Measurements from ENCODE around the gene LPIN3.

Gene LPIN3, protein sequence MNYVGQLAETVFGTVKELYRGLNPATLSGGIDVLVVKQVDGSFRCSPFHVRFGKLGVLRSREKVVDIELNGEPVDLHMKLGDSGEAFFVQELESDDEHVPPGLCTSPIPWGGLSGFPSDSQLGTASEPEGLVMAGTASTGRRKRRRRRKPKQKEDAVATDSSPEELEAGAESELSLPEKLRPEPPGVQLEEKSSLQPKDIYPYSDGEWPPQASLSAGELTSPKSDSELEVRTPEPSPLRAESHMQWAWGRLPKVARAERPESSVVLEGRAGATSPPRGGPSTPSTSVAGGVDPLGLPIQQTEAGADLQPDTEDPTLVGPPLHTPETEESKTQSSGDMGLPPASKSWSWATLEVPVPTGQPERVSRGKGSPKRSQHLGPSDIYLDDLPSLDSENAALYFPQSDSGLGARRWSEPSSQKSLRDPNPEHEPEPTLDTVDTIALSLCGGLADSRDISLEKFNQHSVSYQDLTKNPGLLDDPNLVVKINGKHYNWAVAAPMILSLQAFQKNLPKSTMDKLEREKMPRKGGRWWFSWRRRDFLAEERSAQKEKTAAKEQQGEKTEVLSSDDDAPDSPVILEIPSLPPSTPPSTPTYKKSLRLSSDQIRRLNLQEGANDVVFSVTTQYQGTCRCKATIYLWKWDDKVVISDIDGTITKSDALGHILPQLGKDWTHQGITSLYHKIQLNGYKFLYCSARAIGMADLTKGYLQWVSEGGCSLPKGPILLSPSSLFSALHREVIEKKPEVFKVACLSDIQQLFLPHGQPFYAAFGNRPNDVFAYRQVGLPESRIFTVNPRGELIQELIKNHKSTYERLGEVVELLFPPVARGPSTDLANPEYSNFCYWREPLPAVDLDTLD

DNA sequence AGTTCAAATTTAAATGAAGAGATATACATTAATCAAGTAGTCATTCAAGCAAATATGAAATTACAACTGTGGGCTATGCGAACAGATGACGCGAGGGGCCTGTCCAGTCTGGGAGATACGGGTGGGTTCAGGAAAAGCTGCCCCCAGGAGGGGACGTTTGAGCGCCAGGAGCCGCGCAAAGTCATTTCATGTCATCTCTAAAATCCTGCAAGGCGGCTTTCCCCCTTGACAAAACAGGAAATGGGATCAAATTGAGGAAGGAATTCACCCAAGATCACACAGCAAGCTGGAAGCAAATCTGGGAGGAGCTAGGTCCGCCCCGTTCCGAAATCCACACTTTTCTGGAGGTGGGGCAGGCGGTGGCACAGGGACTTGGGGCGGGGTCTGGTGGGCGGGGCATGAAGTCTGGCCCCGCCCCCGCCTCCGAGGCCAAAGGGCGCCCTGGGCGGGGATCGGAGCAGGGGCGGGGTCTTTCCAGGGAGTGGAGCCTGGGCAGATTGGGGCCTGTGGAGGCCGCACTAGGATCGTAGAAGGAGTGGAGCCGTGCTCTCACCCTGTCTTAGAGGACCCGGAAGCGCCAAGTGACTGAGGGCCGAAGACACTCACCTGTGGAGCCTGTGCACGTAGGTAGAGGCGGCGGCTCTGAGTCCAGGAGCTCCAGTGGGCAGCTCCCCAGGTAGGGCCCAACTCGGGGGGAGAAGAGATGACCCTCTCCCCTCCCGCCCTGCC, at the start of gene LPIN3:
LPIN3 (plus strand) TSS at position 495 of the 729 bp plus-strand sequence. CDS start 4,983 bp downstream, outside the sequence.
- no peak for TF ChIP-seq EZH2 (IDR thresholded peaks at IDR 0.05; ENCODE audit: borderline replicate concordance, low read depth, low read length, severe bottlenecking)
- TF ChIP-seq, protein P1, sequence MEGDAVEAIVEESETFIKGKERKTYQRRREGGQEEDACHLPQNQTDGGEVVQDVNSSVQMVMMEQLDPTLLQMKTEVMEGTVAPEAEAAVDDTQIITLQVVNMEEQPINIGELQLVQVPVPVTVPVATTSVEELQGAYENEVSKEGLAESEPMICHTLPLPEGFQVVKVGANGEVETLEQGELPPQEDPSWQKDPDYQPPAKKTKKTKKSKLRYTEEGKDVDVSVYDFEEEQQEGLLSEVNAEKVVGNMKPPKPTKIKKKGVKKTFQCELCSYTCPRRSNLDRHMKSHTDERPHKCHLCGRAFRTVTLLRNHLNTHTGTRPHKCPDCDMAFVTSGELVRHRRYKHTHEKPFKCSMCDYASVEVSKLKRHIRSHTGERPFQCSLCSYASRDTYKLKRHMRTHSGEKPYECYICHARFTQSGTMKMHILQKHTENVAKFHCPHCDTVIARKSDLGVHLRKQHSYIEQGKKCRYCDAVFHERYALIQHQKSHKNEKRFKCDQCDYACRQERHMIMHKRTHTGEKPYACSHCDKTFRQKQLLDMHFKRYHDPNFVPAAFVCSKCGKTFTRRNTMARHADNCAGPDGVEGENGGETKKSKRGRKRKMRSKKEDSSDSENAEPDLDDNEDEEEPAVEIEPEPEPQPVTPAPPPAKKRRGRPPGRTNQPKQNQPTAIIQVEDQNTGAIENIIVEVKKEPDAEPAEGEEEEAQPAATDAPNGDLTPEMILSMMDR (IDR thresholded peaks at IDR 0.05; ENCODE audit: borderline replicate concordance, extremely low read depth, low read length, poor library complexity, severe bottlenecking), result no peak
- no peak within 1 kb of the TSS for H3K9ac ChIP-seq (ENCODE audit: low read depth, low read length)
- no peak within 1 kb of the TSS for H2AFZ ChIP-seq (ENCODE audit: low read depth, low read length)
- peaks cover 3% of the 10 kb centered on the region; the same call in 1 of the 2 replicates for H4K20me1 ChIP-seq (ENCODE audit: insufficient read depth, low read length)
- peak within 1 kb of the TSS; percentile 15; the same call in 1 of the 2 replicates for H3K4me2 ChIP-seq (ENCODE audit: insufficient read depth, low read length)
- ATAC-seq (ENCODE audit: insufficient read depth, low read depth) (peak; percentile 48), DNase-seq (peak; percentile 21)
- peaks cover 9% of the 10 kb centered on the region for H3K4me1 ChIP-seq (ENCODE audit: insufficient read depth, low read length)
- no peaks in the 10 kb centered on the region for H3K36me3 ChIP-seq (ENCODE audit: insufficient read depth, low read length)
- no peaks in the 10 kb centered on the region for H3K9me3 ChIP-seq (ENCODE audit: insufficient read depth, low read length, severe bottlenecking)
- H3K79me2 ChIP-seq (ENCODE audit: insufficient read depth, low read length), result no peaks in the 10 kb centered on the region
- no peaks in the 10 kb centered on the region for H3K27me3 ChIP-seq (ENCODE audit: insufficient read depth, low read length, poor library complexity)
- no peak within 1 kb of the TSS for H3K4me3 ChIP-seq (ENCODE audit: low read depth in 1 of 2, low read length in 2 of 2)
- H3K27ac ChIP-seq (ENCODE audit: low read length), result no peak within 1 kb of the TSS

GRCh38 chr20:41293269-41294037, 47.2 kb upstream of the LPIN3 start:
- no peak for DNase-seq
- no peak overlapping the region for H3K27ac ChIP-seq (ENCODE audit: low read length)
- H3K79me2 ChIP-seq (ENCODE audit: insufficient read depth, low read length), result no peaks in the 10 kb centered on the region; the same call in 1 of the 2 replicates

DNA sequence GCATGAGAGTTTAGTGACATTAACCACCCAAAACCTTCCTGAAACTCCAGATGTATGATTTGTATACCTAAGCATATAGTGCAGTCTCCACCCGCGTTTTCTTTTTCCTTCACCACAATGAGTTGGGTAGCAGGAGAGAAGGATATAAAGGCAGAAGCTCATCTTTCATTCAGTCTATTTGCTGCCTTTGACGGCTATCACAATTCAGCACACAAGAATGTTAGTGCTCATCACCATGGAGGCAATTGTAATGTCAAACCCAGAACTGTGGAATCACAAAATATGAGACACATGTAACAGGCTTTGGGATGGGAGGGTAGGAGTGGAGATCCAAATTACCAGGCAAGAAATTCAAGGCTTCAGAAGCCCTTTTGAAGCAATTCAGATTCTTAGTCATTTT, 40.7 kb upstream of the LPIN3 start:
- Histone ChIP-seq H4K20me1 (ENCODE audit: insufficient read depth, low read length) (peaks cover 8% of the 10 kb centered on the region; the same call in 1 of the 2 replicates), H3K36me3 (ENCODE audit: insufficient read depth, low read length) (no peaks in the 10 kb centered on the region), H3K9ac (ENCODE audit: low read depth, low read length) (no peak overlapping the region), H3K27ac (ENCODE audit: low read length) (no peak overlapping the region), H2AFZ (ENCODE audit: low read depth, low read length) (no peak overlapping the region), H3K4me3 (ENCODE audit: low read depth in 1 of 2, low read length in 2 of 2) (no peak overlapping the region), H3K4me2 (ENCODE audit: insufficient read depth, low read length) (no peak overlapping the region), H3K4me1 (ENCODE audit: insufficient read depth, low read length) (no peaks in the 10 kb centered on the region), H3K9me3 (ENCODE audit: insufficient read depth, low read length, severe bottlenecking) (no peaks in the 10 kb centered on the region), H3K79me2 (ENCODE audit: insufficient read depth, low read length) (peaks cover 6% of the 10 kb centered on the region; the same call in 1 of the 2 replicates), H3K27me3 (ENCODE audit: insufficient read depth, low read length, poor library complexity) (no peaks in the 10 kb centered on the region)
- ATAC-seq (ENCODE audit: insufficient read depth, low read depth), result no peak
- TF ChIP-seq EZH2 (IDR thresholded peaks at IDR 0.05; ENCODE audit: borderline replicate concordance, low read depth, low read length, severe bottlenecking), result no peak
- TF ChIP-seq, protein P1 (IDR thresholded peaks at IDR 0.05; ENCODE audit: borderline replicate concordance, extremely low read depth, low read length, poor library complexity, severe bottlenecking), result no peak
- DNase-seq, result no peak

More at GRCh38 chr20:41293269-41294037, 47.2 kb upstream of the LPIN3 start:
- peaks cover 3% of the 10 kb centered on the region; the same call in 1 of the 2 replicates for H4K20me1 ChIP-seq (ENCODE audit: insufficient read depth, low read length)
- no peak for TF ChIP-seq EZH2 (IDR thresholded peaks at IDR 0.05; ENCODE audit: borderline replicate concordance, low read depth, low read length, severe bottlenecking)
- TF ChIP-seq, protein P1 (IDR thresholded peaks at IDR 0.05; ENCODE audit: borderline replicate concordance, extremely low read depth, low read length, poor library complexity, severe bottlenecking), result no peak
- H3K4me3 ChIP-seq (ENCODE audit: low read depth in 1 of 2, low read length in 2 of 2), result no peak overlapping the region
- H3K36me3 ChIP-seq (ENCODE audit: insufficient read depth, low read length), result no peaks in the 10 kb centered on the region
- H2AFZ ChIP-seq (ENCODE audit: low read depth, low read length), result no peak overlapping the region
- no peak for ATAC-seq (ENCODE audit: insufficient read depth, low read depth)
- no peaks in the 10 kb centered on the region for H3K4me1 ChIP-seq (ENCODE audit: insufficient read depth, low read length)
- H3K4me2 ChIP-seq (ENCODE audit: insufficient read depth, low read length), result no peak overlapping the region
- H3K27me3 ChIP-seq (ENCODE audit: insufficient read depth, low read length, poor library complexity), result no peaks in the 10 kb centered on the region
- no peak overlapping the region for H3K9ac ChIP-seq (ENCODE audit: low read depth, low read length)
- no peaks in the 10 kb centered on the region for H3K9me3 ChIP-seq (ENCODE audit: insufficient read depth, low read length, severe bottlenecking)

All from DND-41 (cell line).